Mesothelial cell of epicardium (in vitro differentiated cells): Measurements from ENCODE around the gene GGA3. TPM values are rescaled to one million over a fixed set of nuclear protein-coding genes. Genes with fewer than 3 reads are reported as not detected.

Experiments
- DNase-seq, 2 experiments: peaks; one replicate each; pipeline ENCODE4 v3.0.0; 2021; ENCODE audit warnings: low spot score in 2 of 2; ENCODE audit not compliant: unreplicated experiment in 2 of 2
- H3K27ac Mint-ChIP-seq: 2 replicates; pipeline ENCODE4 v1.8.0; 2021; ENCODE audit warnings: mixed read lengths
- H3K27me3 Mint-ChIP-seq: 2 replicates; pipeline ENCODE4 v1.8.0; 2021; ENCODE audit warnings: low read depth, mixed read lengths
- H3K36me3 Mint-ChIP-seq: 2 replicates; pipeline ENCODE4 v1.8.0; 2021; ENCODE audit warnings: mixed read lengths
- H3K4me1 Mint-ChIP-seq: 2 replicates; pipeline ENCODE4 v1.8.0; 2021; ENCODE audit warnings: mixed read lengths
- H3K4me3 Mint-ChIP-seq: 2 replicates; pipeline ENCODE4 v1.8.0; 2021; ENCODE audit warnings: mild to moderate bottlenecking, moderate library complexity, mixed read lengths
- H3K9me3 Mint-ChIP-seq: 2 replicates; pipeline ENCODE4 v1.8.0; 2021; ENCODE audit warnings: mixed read lengths
- total RNA-seq: library from RNA; stranded (reverse); gene quantifications from 3 replicates; pipeline ENCODE4 v1.2.1, GENCODE V29; 2021
- TF ChIP-seq, protein P1 (sequence below): fragments of 200-600 bp; sonication (generic); IDR thresholded peaks from one replicate; pipeline ENCODE4 v1.5.0; 2021; ENCODE audit warnings: antibody characterized with exemption; ENCODE audit not compliant: unreplicated experiment

GGA3 gene
- total RNA-seq, 1 donor from 2014 or later = 61.2 TPM

DNA sequence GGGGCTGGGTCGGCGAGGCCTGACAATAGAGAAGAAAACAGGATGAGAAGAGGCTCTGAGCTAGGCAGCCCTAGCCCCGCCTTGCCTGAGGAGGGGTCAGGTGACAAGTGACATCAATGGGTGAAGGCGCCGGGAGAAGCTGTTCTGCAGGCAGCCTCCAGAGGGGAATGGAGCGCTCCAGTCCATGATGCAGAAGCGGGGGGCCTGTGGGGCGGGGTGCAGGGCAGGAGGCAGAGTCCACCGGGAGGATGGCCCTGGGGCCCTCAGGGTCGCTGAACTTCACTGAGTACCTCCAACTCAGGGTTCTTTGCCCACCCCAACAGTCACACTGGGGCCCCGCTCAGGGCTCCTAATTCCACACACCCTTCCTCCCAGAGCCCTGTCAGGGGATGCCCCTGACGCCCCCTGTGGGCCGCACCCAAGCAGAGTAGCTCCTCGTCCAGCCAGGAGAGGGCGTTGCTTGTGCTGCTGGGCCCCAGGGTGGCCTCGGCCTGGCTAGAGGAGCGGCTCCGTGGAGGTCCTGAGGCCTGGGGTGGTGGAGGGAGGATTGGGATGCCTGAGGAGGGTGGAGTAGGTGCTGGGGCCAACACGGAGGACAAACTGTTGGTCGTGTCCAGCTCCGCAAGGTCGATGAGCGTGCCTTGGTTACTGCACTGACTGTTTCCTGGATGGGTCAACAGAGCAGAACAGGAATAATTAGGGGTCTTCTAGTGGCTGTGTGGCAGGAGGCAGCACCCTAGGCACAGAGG is 20.8 kb downstream of the GGA3 start:
- Mint-ChIP-seq H3K4me1 (no peaks in the 10 kb centered on the region), H3K36me3 (peaks cover 22% of the 10 kb centered on the region), H3K9me3 (no peaks in the 10 kb centered on the region), H3K27me3 (no peaks in the 10 kb centered on the region), H3K27ac (no peak overlapping the region), H3K4me3 (no peak overlapping the region)
- DNase-seq = no peak
- TF ChIP-seq, protein P1, sequence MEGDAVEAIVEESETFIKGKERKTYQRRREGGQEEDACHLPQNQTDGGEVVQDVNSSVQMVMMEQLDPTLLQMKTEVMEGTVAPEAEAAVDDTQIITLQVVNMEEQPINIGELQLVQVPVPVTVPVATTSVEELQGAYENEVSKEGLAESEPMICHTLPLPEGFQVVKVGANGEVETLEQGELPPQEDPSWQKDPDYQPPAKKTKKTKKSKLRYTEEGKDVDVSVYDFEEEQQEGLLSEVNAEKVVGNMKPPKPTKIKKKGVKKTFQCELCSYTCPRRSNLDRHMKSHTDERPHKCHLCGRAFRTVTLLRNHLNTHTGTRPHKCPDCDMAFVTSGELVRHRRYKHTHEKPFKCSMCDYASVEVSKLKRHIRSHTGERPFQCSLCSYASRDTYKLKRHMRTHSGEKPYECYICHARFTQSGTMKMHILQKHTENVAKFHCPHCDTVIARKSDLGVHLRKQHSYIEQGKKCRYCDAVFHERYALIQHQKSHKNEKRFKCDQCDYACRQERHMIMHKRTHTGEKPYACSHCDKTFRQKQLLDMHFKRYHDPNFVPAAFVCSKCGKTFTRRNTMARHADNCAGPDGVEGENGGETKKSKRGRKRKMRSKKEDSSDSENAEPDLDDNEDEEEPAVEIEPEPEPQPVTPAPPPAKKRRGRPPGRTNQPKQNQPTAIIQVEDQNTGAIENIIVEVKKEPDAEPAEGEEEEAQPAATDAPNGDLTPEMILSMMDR = no peak

DNA sequence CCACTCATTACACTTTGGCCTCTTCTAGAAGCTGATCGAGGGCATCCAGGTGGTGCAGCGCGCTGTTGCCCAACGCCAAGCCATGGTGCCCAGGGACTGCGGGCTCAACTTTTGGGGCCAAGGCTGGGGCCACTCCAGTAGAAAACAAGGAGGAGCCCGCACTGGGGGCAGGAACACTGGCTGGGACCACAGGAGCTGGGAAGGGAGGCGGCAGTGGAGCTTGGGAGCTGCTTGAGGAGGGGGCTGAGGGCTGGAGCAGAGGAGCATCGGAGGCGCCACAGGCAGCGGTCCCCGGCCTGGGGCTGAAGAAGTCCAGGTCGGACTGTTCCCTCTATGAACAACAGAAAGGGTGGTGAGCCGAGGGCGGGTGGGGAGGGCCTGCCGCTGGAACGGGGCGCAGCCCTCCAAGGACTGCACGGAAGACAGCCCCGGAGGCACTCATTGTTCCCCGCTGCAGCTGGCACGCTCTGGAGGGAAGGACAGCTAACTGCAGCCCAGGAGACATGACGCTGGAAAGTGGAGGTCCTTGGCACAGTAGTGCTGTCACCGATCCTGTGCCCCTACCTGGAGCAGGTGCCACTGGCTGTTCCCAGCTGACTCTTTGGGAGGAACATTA is 21.5 kb downstream of the GGA3 start:
- no peak overlapping the region for H3K4me3 Mint-ChIP-seq
- no peaks in the 10 kb centered on the region for H3K9me3 Mint-ChIP-seq
- no peak for DNase-seq
- H3K27ac Mint-ChIP-seq = no peak overlapping the region
- H3K4me1 Mint-ChIP-seq = no peaks in the 10 kb centered on the region
- TF ChIP-seq, protein P1 = no peak
- no peaks in the 10 kb centered on the region for H3K27me3 Mint-ChIP-seq
- peaks cover 24% of the 10 kb centered on the region for H3K36me3 Mint-ChIP-seq

DNA sequence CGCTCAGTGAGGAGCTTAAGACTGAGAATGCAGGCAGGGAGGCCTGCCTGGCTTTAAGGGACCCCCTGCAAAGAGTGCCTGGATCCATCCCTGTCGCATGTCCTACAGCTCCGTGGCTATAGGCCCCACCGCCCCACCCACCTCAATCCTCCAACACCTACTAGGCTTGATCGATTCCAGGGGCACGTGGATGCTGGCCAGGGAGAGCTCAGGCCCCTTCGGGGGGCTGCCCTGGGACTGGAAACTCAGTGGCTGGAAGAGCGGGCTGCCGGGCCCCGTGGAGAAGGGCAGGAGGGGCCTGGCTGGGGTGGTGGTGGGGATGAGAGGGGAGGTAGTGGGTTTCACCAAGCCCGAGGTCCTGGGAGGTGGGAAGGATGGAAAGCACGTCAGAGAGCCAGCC is 22.2 kb downstream of the GGA3 start:
- peaks cover 28% of the 10 kb centered on the region for H3K36me3 Mint-ChIP-seq
- no peak overlapping the region for H3K4me3 Mint-ChIP-seq
- no peak overlapping the region for H3K27ac Mint-ChIP-seq
- no peaks in the 10 kb centered on the region for H3K4me1 Mint-ChIP-seq
- TF ChIP-seq, protein P1 = no peak
- no peak for DNase-seq
- H3K9me3 Mint-ChIP-seq = no peaks in the 10 kb centered on the region
- H3K27me3 Mint-ChIP-seq = no peaks in the 10 kb centered on the region

GRCh38 chr17:75238684-75239191 is 22.7 kb downstream of the GGA3 start:
- peak in 1 of 2 experiments; percentile 47 for DNase-seq
- H3K27me3 Mint-ChIP-seq = no peaks in the 10 kb centered on the region

GRCh38 chr17:75238020-75238580 is 23.3 kb downstream of the GGA3 start:
- no peaks in the 10 kb centered on the region for H3K27me3 Mint-ChIP-seq
- H3K27ac Mint-ChIP-seq = no peak overlapping the region

More at GRCh38 chr17:75238684-75239191, 22.7 kb downstream of the GGA3 start:
- TF ChIP-seq, protein P1 = peak; percentile 61
- H3K9me3 Mint-ChIP-seq = no peaks in the 10 kb centered on the region
- peaks cover 28% of the 10 kb centered on the region for H3K36me3 Mint-ChIP-seq
- no peaks in the 10 kb centered on the region for H3K4me1 Mint-ChIP-seq
- no peak overlapping the region for H3K4me3 Mint-ChIP-seq
- peak overlapping the region; percentile 78 for H3K27ac Mint-ChIP-seq

More at GRCh38 chr17:75238020-75238580, 23.3 kb downstream of the GGA3 start:
- no peaks in the 10 kb centered on the region for H3K9me3 Mint-ChIP-seq
- H3K4me3 Mint-ChIP-seq = no peak overlapping the region
- TF ChIP-seq, protein P1 = no peak
- peaks cover 29% of the 10 kb centered on the region for H3K36me3 Mint-ChIP-seq
- DNase-seq = no peak
- H3K4me1 Mint-ChIP-seq = no peaks in the 10 kb centered on the region
